Neuronal stem cell (in vitro differentiated cells): ENCODE measurements around the gene MAML2.

Experiments used
- DNase-seq: peaks from one replicate; pipeline ENCODE4 v3.0.0-alpha.2; 2013; ENCODE audit warnings: low spot score
- H2AFZ ChIP-seq: one replicate; pipeline ENCODE4 v1.6.1; 2013; ENCODE audit warnings: mild to moderate bottlenecking, low read length, inconsistent platforms
- H2AK5ac ChIP-seq: 2 replicates; pipeline ENCODE4 v1.6.1; 2013; ENCODE audit warnings: low read depth, mild to moderate bottlenecking, inconsistent platforms, low read length, moderate library complexity, mixed read lengths
- H2BK120ac ChIP-seq: 2 replicates; pipeline ENCODE4 v1.6.1; 2013; ENCODE audit warnings: low read depth, mild to moderate bottlenecking, inconsistent platforms, low read length, moderate library complexity, mixed read lengths
- H2BK12ac ChIP-seq: one replicate; pipeline ENCODE4 v1.6.1; 2013; ENCODE audit warnings: low read length, inconsistent platforms
- H2BK15ac ChIP-seq: 2 replicates; pipeline ENCODE4 v1.6.1; 2013; ENCODE audit warnings: mild to moderate bottlenecking, low read length, inconsistent platforms, mixed read lengths
- H2BK5ac ChIP-seq: one replicate; pipeline ENCODE4 v1.6.1; 2013; ENCODE audit warnings: inconsistent platforms, mild to moderate bottlenecking, low read length, moderate library complexity
- H3K14ac ChIP-seq: one replicate; pipeline ENCODE4 v1.6.1; 2013; ENCODE audit warnings: low read length, inconsistent platforms
- H3K18ac ChIP-seq: 2 replicates; pipeline ENCODE4 v1.6.1; 2013; ENCODE audit warnings: low read length, inconsistent platforms
- H3K23ac ChIP-seq: 2 replicates; pipeline ENCODE4 v1.6.1; 2013; ENCODE audit warnings: low read depth, mild to moderate bottlenecking, mixed read lengths, low read length, inconsistent platforms; ENCODE audit not compliant: poor library complexity
- H3K27ac ChIP-seq: replicated peaks from 3 replicates; pipeline ENCODE4 v1.5.1; 2013; ENCODE audit warnings: low read length, inconsistent platforms
- H3K27me3 ChIP-seq, 3 experiments: 2 replicates each; pipeline ENCODE4 v1.6.1; 2013; ENCODE audit warnings: low read length in 3 of 3, mild to moderate bottlenecking in 2 of 3, inconsistent platforms in 1 of 3, low read depth in 1 of 3, mixed read lengths in 1 of 3, moderate library complexity in 1 of 3; ENCODE audit not compliant: control insufficient read depth in 3 of 3, insufficient read depth in 3 of 3
- H3K36me3 ChIP-seq, 2 donors: replicated peaks in 1 of 2; 2 replicates each; pipeline ENCODE4 v1.6.1; 2013; ENCODE audit warnings: low read length in 2 of 2; ENCODE audit not compliant: control insufficient read depth in 2 of 2, insufficient read depth in 2 of 2
- H3K4ac ChIP-seq: 2 replicates; pipeline ENCODE4 v1.6.1; 2013; ENCODE audit warnings: inconsistent platforms, mild to moderate bottlenecking, low read length, moderate library complexity
- H3K4me1 ChIP-seq, 2 donors: 1 replicate in 1 of 2; 2 replicates in 1 of 2; pipeline ENCODE4 v1.6.1; 2013; ENCODE audit warnings: low read length in 2 of 2, low read depth in 1 of 2; ENCODE audit not compliant: control insufficient read depth in 2 of 2, insufficient read depth in 1 of 2
- H3K4me2 ChIP-seq: one replicate; pipeline ENCODE4 v1.6.1; 2013; ENCODE audit warnings: mild to moderate bottlenecking, low read length, inconsistent platforms; ENCODE audit not compliant: insufficient read depth, poor library complexity, severe bottlenecking
- H3K4me3 ChIP-seq, 2 donors: 2 replicates each; pipeline ENCODE4 v1.5.1; 2013; ENCODE audit warnings: low read length in 2 of 2, mild to moderate bottlenecking in 2 of 2, inconsistent platforms in 1 of 2, moderate library complexity in 1 of 2
- H3K79me1 ChIP-seq: one replicate; pipeline ENCODE4 v1.6.1; 2013; ENCODE audit warnings: low read depth, mild to moderate bottlenecking, inconsistent platforms, low read length, moderate library complexity
- H3K9ac ChIP-seq: one replicate; pipeline ENCODE4 v1.6.1; 2013; ENCODE audit warnings: mild to moderate bottlenecking, low read depth, low read length, inconsistent platforms; ENCODE audit not compliant: poor library complexity
- H3K9me3 ChIP-seq, 2 donors: replicated peaks in 1 of 2; 2 replicates each; pipeline versions ENCODE3 to v1.6.1; 2013; ENCODE audit warnings: low read length in 2 of 2, mild to moderate bottlenecking in 2 of 2, inconsistent platforms in 1 of 2, low read depth in 1 of 2, mixed read lengths in 1 of 2, moderate library complexity in 1 of 2; ENCODE audit not compliant: control insufficient read depth in 2 of 2, insufficient read depth in 1 of 2
- H4K8ac ChIP-seq: one replicate; pipeline ENCODE4 v1.6.1; 2013; ENCODE audit warnings: low read depth, mild to moderate bottlenecking, inconsistent platforms, low read length, moderate library complexity
- H4K91ac ChIP-seq: one replicate; pipeline ENCODE4 v1.6.1; 2013; ENCODE audit warnings: low read length, low read depth, mild to moderate bottlenecking, inconsistent platforms; ENCODE audit not compliant: poor library complexity
- WGBS, 2 donors: extraction: QIAGEN DNeasy Blood & Tissue Kit; methylation state at CpG; one replicate each; pipeline ENCODE4 v1.1.7; 2013; ENCODE audit warnings: missing lambda C conversion rate in 2 of 2, mixed read lengths in 1 of 2; ENCODE audit not compliant: insufficient read length in 2 of 2, insufficient replicate concordance in 1 of 2; ENCODE audit errors: extremely low coverage in 2 of 2; 5-methylcytosine and 5-hydroxymethylcytosine counted together

The MAML2 gene

GRCh38 chr11:96389720-96390487, 46.9 kb upstream of the MAML2 start, which contains the start of the genes CCDC82 and JRKL:
CCDC82 (minus strand) TSS chr11:96389912; CDS start chr11:96384747, 5,165 bp downstream.
JRKL (plus strand) TSS chr11:96390013; CDS start chr11:96390650, 637 bp downstream.
- peak; percentile 96 for DNase-seq
- peak within 1 kb of the TSS; percentile 90 for H2BK5ac ChIP-seq
- H3K9me3 ChIP-seq, result peaks cover 6 to 31% of the 10 kb centered on the region in 2 donors
- H3K14ac ChIP-seq, result no peak within 1 kb of the TSS
- H3K4me1 ChIP-seq, result peaks cover 0 to 6% of the 10 kb centered on the region in 2 donors
- peak within 1 kb of the TSS; percentile 100 for H3K27ac ChIP-seq
- peak within 1 kb of the TSS; percentile 87 for H3K9ac ChIP-seq
- H4K91ac ChIP-seq, result no peak within 1 kb of the TSS
- no peaks in the 10 kb centered on the region for H3K27me3 ChIP-seq
- WGBS, 2 donors, result no CpG with 5 or more reads among the region's 53 CpGs
- H2BK12ac ChIP-seq, result no peak within 1 kb of the TSS
- H3K4ac ChIP-seq, result no peak within 1 kb of the TSS
- peak within 1 kb of the TSS; percentile 28 for H2BK120ac ChIP-seq
- peak within 1 kb of the TSS; percentile 29 for H4K8ac ChIP-seq
- H3K79me1 ChIP-seq, result no peaks in the 10 kb centered on the region
- H2AK5ac ChIP-seq, result no peak within 1 kb of the TSS
- H3K36me3 ChIP-seq, result peaks cover 0 to 41% of the 10 kb centered on the region in 2 donors
- H3K4me3 ChIP-seq, result peak within 1 kb of the TSS; percentile 92 to 94
- peak within 1 kb of the TSS; percentile 97 for H3K18ac ChIP-seq
- peak within 1 kb of the TSS; percentile 97 for H2AFZ ChIP-seq
- peak within 1 kb of the TSS; percentile 75 for H3K23ac ChIP-seq
- H3K4me2 ChIP-seq, result peak within 1 kb of the TSS; percentile 75
- peak within 1 kb of the TSS; percentile 87 for H2BK15ac ChIP-seq

- Histone ChIP-seq H2BK120ac (peak overlapping the region; percentile 28), H4K91ac (no peak overlapping the region), H3K18ac (peak overlapping the region; percentile 97), H3K9me3 (peaks cover 6 to 31% of the 10 kb centered on the region in 2 donors), H2BK15ac (peak overlapping the region; percentile 87), H3K14ac (no peak overlapping the region), H2AK5ac (no peak overlapping the region), H4K8ac (no peak overlapping the region), H2AFZ (peak overlapping the region; percentile 97), H3K4me3 (peak overlapping the region; percentile 92 to 94), H3K27ac (peak overlapping the region; percentile 100), H3K36me3 (peaks cover 0 to 49% of the 10 kb centered on the region in 2 donors), H3K4me2 (peak overlapping the region; percentile 67), H2BK12ac (no peak overlapping the region), H3K27me3 (no peaks in the 10 kb centered on the region), H3K79me1 (no peaks in the 10 kb centered on the region), H2BK5ac (peak overlapping the region; percentile 90), H3K23ac (peak overlapping the region; percentile 75), H3K9ac (peak overlapping the region; percentile 60), H3K4ac (no peak overlapping the region), H3K4me1 (peaks cover 0 to 6% of the 10 kb centered on the region in 2 donors)
- DNase-seq, result no peak
- no CpG with 5 or more reads among the region's 30 CpGs for WGBS, 2 donors
Measured at GRCh38 chr11:96388891-96389719, 46.1 kb upstream of the MAML2 start.

- no peak for DNase-seq
- no peak overlapping the region for H3K4me3 ChIP-seq
- no peak overlapping the region for H3K9ac ChIP-seq
- H2BK15ac ChIP-seq, result no peak overlapping the region
- H3K36me3 ChIP-seq, result peaks cover 0 to 73% of the 10 kb centered on the region in 2 donors
- H3K4me1 ChIP-seq, result peaks cover 0 to 6% of the 10 kb centered on the region in 2 donors
- no peak overlapping the region for H2AK5ac ChIP-seq
- H2BK5ac ChIP-seq, result no peak overlapping the region
- H4K91ac ChIP-seq, result no peak overlapping the region
- H3K27me3 ChIP-seq, result no peaks in the 10 kb centered on the region
- H3K14ac ChIP-seq, result no peak overlapping the region
- peaks cover 1% of the 10 kb centered on the region for H3K79me1 ChIP-seq
- no peaks in the 10 kb centered on the region for H3K9me3 ChIP-seq
- H3K18ac ChIP-seq, result no peak overlapping the region
- no peak overlapping the region for H2AFZ ChIP-seq
- WGBS, 2 donors, result no CpG with 5 or more reads among the region's 2 CpGs
- H3K23ac ChIP-seq, result no peak overlapping the region
- no peak overlapping the region for H3K27ac ChIP-seq
- no peak overlapping the region for H2BK12ac ChIP-seq
- H4K8ac ChIP-seq, result no peak overlapping the region
- H3K4ac ChIP-seq, result no peak overlapping the region
- H3K4me2 ChIP-seq, result no peak overlapping the region
- no peak overlapping the region for H2BK120ac ChIP-seq
Measured at GRCh38 chr11:96385187-96385586, 42.2 kb upstream of the MAML2 start.

- no peaks in the 10 kb centered on the region for H3K9me3 ChIP-seq
- DNase-seq, result no peak
- no peak overlapping the region for H2BK5ac ChIP-seq
- no peak overlapping the region for H3K4me3 ChIP-seq
- no peak overlapping the region for H3K18ac ChIP-seq
- WGBS, 2 donors, result no CpG with 5 or more reads among the region's 3 CpGs
- H3K4ac ChIP-seq, result no peak overlapping the region
- peaks cover 1% of the 10 kb centered on the region for H3K79me1 ChIP-seq
- H3K23ac ChIP-seq, result no peak overlapping the region
- H2AFZ ChIP-seq, result no peak overlapping the region
- H2BK12ac ChIP-seq, result no peak overlapping the region
- peaks cover 0 to 84% of the 10 kb centered on the region in 2 donors for H3K36me3 ChIP-seq
- H4K8ac ChIP-seq, result no peak overlapping the region
- no peak overlapping the region for H2BK15ac ChIP-seq
- no peak overlapping the region for H3K4me2 ChIP-seq
- H3K9ac ChIP-seq, result no peak overlapping the region
- H3K4me1 ChIP-seq, result peaks cover 0 to 6% of the 10 kb centered on the region in 2 donors
- H3K27me3 ChIP-seq, result no peaks in the 10 kb centered on the region
- H3K14ac ChIP-seq, result no peak overlapping the region
- no peak overlapping the region for H3K27ac ChIP-seq
- no peak overlapping the region for H4K91ac ChIP-seq
- H2AK5ac ChIP-seq, result no peak overlapping the region
- no peak overlapping the region for H2BK120ac ChIP-seq
Measured at GRCh38 chr11:96384156-96384555, 41.2 kb upstream of the MAML2 start.
